Measurements from ENCODE around the gene HLA-DRB5. TPM values are rescaled to one million over a fixed set of nuclear protein-coding genes. Genes with fewer than 3 reads are reported as not detected.
"Not testable (repeated sequence)": the region's sequence is repeated elsewhere in the genome, so short reads cannot be mapped to it uniquely, and the experiment has no call there.

The HLA-DRB5 gene
- polyA plus RNA-seq, 3 donors = 168 to 1,407 (median 394) TPM

GRCh38 chr6:32475392-32476206 is 54.5 kb downstream of the HLA-DRB5 start:
- H3K27ac ChIP-seq (ENCODE audit: low read depth in 1 of 2, low read length in 2 of 2) = no peak overlapping the region

GRCh38 chr6:32473376-32474348 is 56.4 kb downstream of the HLA-DRB5 start:
- Mint-ChIP-seq H3K4me3 (peak overlapping the region; percentile 67 to 83), H3K4me1 (peaks cover 28% of the 10 kb centered on the region), H3K27ac (peak overlapping the region; percentile 96 to 100 (median 100)), H3K9me3 (peaks cover 0 to 12% (median 5%) of the 10 kb centered on the region in 7 donors)
- H3K36me3 ChIP-seq (replicated peaks in 1 of 2; ENCODE audit: control insufficient read depth in 1 of 2, insufficient read depth in 2 of 2, low read length in 2 of 2); intact Hi-C loops (cut with micrococcal nuclease); H4K20me1 ChIP-seq (ENCODE audit: insufficient read depth, low read length); H3K27me3 ChIP-seq (ENCODE audit: control insufficient read depth in 2 of 2, insufficient read depth in 2 of 2, low read length in 2 of 2); H3K9me3 ChIP-seq (replicated peaks in 1 of 2; ENCODE audit: control insufficient read depth in 1 of 2, insufficient read depth in 1 of 2, low read length in 2 of 2); H3K79me2 ChIP-seq (ENCODE audit: insufficient read depth, low read length); H3K27me3 Mint-ChIP-seq (ENCODE audit: low read depth in 3 of 3); H3K36me3 Mint-ChIP-seq; H2AFZ ChIP-seq (ENCODE audit: insufficient read depth, low read depth, low read length, poor library complexity, severe bottlenecking): not testable (repeated sequence)
- Histone ChIP-seq H3K4me1 (ENCODE audit: control insufficient read depth in 1 of 2, insufficient read depth in 2 of 2, low read length in 2 of 2) (peaks cover 21 to 30% of the 10 kb centered on the region in 2 donors), H3K9ac (ENCODE audit: insufficient read depth, low read length, poor library complexity, severe bottlenecking) (peak overlapping the region; percentile 73), H3K4me3 (replicated peaks in 1 of 3; ENCODE audit: low read depth in 2 of 3, low read length in 3 of 3) (peak overlapping the region in 2 of 3 experiments; percentile 16 to 61), H3K4me2 (replicated peaks; ENCODE audit: extremely low read depth, low read length, poor library complexity, severe bottlenecking) (peak overlapping the region; percentile 62), H3K27ac (ENCODE audit: low read depth in 1 of 2, low read length in 2 of 2) (peak overlapping the region; percentile 90 to 98)
- no CpG with 5 or more reads among the region's 10 CpGs for WGBS (ENCODE audit: insufficient coverage)
- peak; percentile 51 to 75 (median 60) for DNase-seq

More at GRCh38 chr6:32475392-32476206, 54.5 kb downstream of the HLA-DRB5 start:
- Mint-ChIP-seq H3K27ac (peak overlapping the region in 1 of 7 donors; percentile 36), H3K4me3 (no peak overlapping the region), H3K27me3 (ENCODE audit: low read depth in 3 of 3) (no peaks in the 10 kb centered on the region), H3K4me1 (peaks cover 31% of the 10 kb centered on the region), H3K9me3 (peaks cover 3 to 16% (median 9%) of the 10 kb centered on the region in 7 donors), H3K36me3 (peaks cover 4 to 9% of the 10 kb centered on the region in 2 donors)
- Histone ChIP-seq H3K4me2 (replicated peaks; ENCODE audit: extremely low read depth, low read length, poor library complexity, severe bottlenecking) (no peak overlapping the region), H3K4me1 (ENCODE audit: control insufficient read depth in 1 of 2, insufficient read depth in 2 of 2, low read length in 2 of 2) (peaks cover 21 to 30% of the 10 kb centered on the region in 2 donors), H3K79me2 (ENCODE audit: insufficient read depth, low read length) (peaks cover 7% of the 10 kb centered on the region), H4K20me1 (ENCODE audit: insufficient read depth, low read length) (no peaks in the 10 kb centered on the region), H2AFZ (ENCODE audit: insufficient read depth, low read depth, low read length, poor library complexity, severe bottlenecking) (no peak overlapping the region), H3K36me3 (replicated peaks in 1 of 2; ENCODE audit: control insufficient read depth in 1 of 2, insufficient read depth in 2 of 2, low read length in 2 of 2) (no peaks in the 10 kb centered on the region), H3K4me3 (replicated peaks in 1 of 3; ENCODE audit: low read depth in 2 of 3, low read length in 3 of 3) (no peak overlapping the region), H3K27me3 (ENCODE audit: control insufficient read depth in 2 of 2, insufficient read depth in 2 of 2, low read length in 2 of 2) (no peaks in the 10 kb centered on the region), H3K9ac (ENCODE audit: insufficient read depth, low read length, poor library complexity, severe bottlenecking) (no peak overlapping the region), H3K9me3 (replicated peaks in 1 of 2; ENCODE audit: control insufficient read depth in 1 of 2, insufficient read depth in 1 of 2, low read length in 2 of 2) (no peaks in the 10 kb centered on the region)
- 88% methylated on average over 8 of the region's 13 CpGs for WGBS (ENCODE audit: insufficient coverage)
- intact Hi-C loops (cut with micrococcal nuclease) = no loop called here
- TF ChIP-seq, protein P1, sequence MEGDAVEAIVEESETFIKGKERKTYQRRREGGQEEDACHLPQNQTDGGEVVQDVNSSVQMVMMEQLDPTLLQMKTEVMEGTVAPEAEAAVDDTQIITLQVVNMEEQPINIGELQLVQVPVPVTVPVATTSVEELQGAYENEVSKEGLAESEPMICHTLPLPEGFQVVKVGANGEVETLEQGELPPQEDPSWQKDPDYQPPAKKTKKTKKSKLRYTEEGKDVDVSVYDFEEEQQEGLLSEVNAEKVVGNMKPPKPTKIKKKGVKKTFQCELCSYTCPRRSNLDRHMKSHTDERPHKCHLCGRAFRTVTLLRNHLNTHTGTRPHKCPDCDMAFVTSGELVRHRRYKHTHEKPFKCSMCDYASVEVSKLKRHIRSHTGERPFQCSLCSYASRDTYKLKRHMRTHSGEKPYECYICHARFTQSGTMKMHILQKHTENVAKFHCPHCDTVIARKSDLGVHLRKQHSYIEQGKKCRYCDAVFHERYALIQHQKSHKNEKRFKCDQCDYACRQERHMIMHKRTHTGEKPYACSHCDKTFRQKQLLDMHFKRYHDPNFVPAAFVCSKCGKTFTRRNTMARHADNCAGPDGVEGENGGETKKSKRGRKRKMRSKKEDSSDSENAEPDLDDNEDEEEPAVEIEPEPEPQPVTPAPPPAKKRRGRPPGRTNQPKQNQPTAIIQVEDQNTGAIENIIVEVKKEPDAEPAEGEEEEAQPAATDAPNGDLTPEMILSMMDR (IDR thresholded peaks at IDR 0.05) = no peak
- no peak for DNase-seq
